ENCODE data around the gene MTREX.

Gene MTREX

DNA sequence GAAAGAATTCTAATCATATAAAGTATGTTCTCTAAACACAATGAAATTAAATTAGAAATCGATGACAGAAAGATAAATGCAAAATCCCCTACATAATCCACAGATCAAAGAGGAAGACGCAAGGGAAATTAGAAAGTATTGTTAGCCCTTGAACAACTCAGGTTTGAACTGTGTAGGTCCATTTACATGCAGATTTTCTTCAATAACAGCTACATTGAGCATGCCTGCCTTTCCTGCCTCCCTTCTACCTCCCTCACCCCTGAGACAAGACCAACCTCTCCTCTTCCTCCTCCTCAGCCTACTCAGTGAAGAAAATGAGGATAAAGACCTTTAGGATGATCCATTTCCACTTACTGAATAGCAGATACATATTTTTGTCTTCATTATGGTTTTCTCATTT lies 151.8 kb downstream of the MTREX start:
- Histone ChIP-seq H3K9me3 (ENCODE audit: control insufficient read depth, insufficient read depth, low read length) (no peaks in the 10 kb centered on the region), H3K36me3 (ENCODE audit: control insufficient read depth, insufficient read depth, low read length) (no peaks in the 10 kb centered on the region), H3K4me3 (ENCODE audit: low read length) (no peak overlapping the region), H3K4me1 (ENCODE audit: control insufficient read depth, insufficient read depth, low read length) (no peaks in the 10 kb centered on the region), H3K27ac (ENCODE audit: low read length) (no peak overlapping the region), H3K27me3 (ENCODE audit: control insufficient read depth, insufficient read depth, low read length) (no peaks in the 10 kb centered on the region)
- no peak for DNase-seq (ENCODE audit: low read depth, low spot score)
- no CpG with 5 or more reads among the region's 2 CpGs for WGBS (ENCODE audit: insufficient coverage, insufficient read length)

GRCh38 chr5:55463613-55464012 lies 155.8 kb downstream of the MTREX start:
- Histone ChIP-seq H3K27ac (ENCODE audit: low read length) (no peak overlapping the region), H3K36me3 (ENCODE audit: control insufficient read depth, insufficient read depth, low read length) (no peaks in the 10 kb centered on the region)

DNA sequence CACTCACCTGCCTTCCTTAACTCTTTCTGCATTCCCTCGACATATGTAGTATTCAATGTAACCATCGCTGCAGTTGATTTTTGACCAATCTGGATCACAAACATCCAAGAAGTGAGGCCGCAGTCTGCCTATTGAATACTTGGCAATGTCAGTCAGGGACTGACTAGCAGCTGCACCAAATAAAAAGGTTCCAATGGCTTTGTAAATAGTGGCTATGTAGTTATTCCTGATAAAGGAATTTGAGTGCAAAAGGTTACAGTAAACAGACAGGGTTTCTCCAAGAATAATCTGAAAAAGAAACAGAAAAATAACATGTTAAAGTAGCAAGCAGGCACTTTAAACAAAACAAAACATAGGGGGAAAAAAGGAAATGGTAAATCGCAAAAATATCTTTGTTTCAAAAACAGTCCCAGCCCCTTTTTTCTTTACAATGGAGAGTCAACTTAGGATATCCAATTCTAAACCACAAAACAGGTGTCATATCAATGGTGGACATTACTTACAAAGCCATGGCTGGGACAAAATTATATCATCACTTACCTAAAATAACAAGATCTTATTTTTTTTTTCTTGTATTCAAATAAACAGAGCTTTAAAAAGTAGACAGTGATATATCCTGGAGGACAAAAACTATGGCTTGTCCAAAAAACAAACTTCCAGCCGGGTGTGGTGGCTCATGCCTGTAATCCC lies 160.2 kb downstream of the MTREX start:
- H3K9me3 ChIP-seq (ENCODE audit: control insufficient read depth, insufficient read depth, low read length): no peaks in the 10 kb centered on the region
- no peaks in the 10 kb centered on the region for H3K4me1 ChIP-seq (ENCODE audit: control insufficient read depth, insufficient read depth, low read length)
- no CpG with 5 or more reads among the region's 5 CpGs for WGBS (ENCODE audit: insufficient coverage, insufficient read length)
- DNase-seq (ENCODE audit: low read depth, low spot score): no peak
- H3K36me3 ChIP-seq (ENCODE audit: control insufficient read depth, insufficient read depth, low read length): no peaks in the 10 kb centered on the region
- H3K27me3 ChIP-seq (ENCODE audit: control insufficient read depth, insufficient read depth, low read length): no peaks in the 10 kb centered on the region
- no peak overlapping the region for H3K4me3 ChIP-seq (ENCODE audit: low read length)
- no peak overlapping the region for H3K27ac ChIP-seq (ENCODE audit: low read length)

More at GRCh38 chr5:55463613-55464012, 155.8 kb downstream of the MTREX start:
- WGBS (ENCODE audit: insufficient coverage, insufficient read length): no CpG with 5 or more reads among the region's 3 CpGs
- H3K27me3 ChIP-seq (ENCODE audit: control insufficient read depth, insufficient read depth, low read length): no peaks in the 10 kb centered on the region
- no peak for DNase-seq (ENCODE audit: low read depth, low spot score)
- no peaks in the 10 kb centered on the region for H3K4me1 ChIP-seq (ENCODE audit: control insufficient read depth, insufficient read depth, low read length)
- no peak overlapping the region for H3K4me3 ChIP-seq (ENCODE audit: low read length)
- no peaks in the 10 kb centered on the region for H3K9me3 ChIP-seq (ENCODE audit: control insufficient read depth, insufficient read depth, low read length)

GRCh38 chr5:55469839-55470238 lies 162.1 kb downstream of the MTREX start:
- Histone ChIP-seq H3K4me1 (ENCODE audit: control insufficient read depth, insufficient read depth, low read length) (no peaks in the 10 kb centered on the region), H3K4me3 (ENCODE audit: low read length) (no peak overlapping the region), H3K27me3 (ENCODE audit: control insufficient read depth, insufficient read depth, low read length) (no peaks in the 10 kb centered on the region), H3K9me3 (ENCODE audit: control insufficient read depth, insufficient read depth, low read length) (no peaks in the 10 kb centered on the region), H3K36me3 (ENCODE audit: control insufficient read depth, insufficient read depth, low read length) (no peaks in the 10 kb centered on the region), H3K27ac (ENCODE audit: low read length) (no peak overlapping the region)
- DNase-seq (ENCODE audit: low read depth, low spot score): no peak

DNA sequence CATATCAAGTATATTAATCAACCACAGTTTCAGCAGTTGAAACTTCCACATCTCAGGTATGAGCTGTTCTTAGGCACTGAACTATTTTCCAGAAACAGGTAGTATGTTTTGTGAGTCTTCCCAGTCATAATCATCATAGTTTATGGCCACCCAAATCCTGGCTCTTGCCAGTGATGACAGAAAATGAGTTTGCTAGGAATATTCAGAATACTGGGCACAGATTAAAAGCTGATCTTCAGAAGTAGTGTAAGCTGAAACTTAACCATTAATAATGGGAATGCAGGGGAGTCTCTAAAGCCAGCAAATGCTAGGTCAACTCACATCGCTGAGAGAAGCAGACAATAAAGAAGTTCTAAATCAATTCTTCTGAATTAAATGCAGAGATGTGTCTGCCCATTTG lies 162.5 kb downstream of the MTREX start:
- H3K4me1 ChIP-seq (ENCODE audit: control insufficient read depth, insufficient read depth, low read length): no peaks in the 10 kb centered on the region
- no peak overlapping the region for H3K4me3 ChIP-seq (ENCODE audit: low read length)
- H3K27me3 ChIP-seq (ENCODE audit: control insufficient read depth, insufficient read depth, low read length): no peaks in the 10 kb centered on the region
- no peak overlapping the region for H3K27ac ChIP-seq (ENCODE audit: low read length)
- H3K36me3 ChIP-seq (ENCODE audit: control insufficient read depth, insufficient read depth, low read length): no peaks in the 10 kb centered on the region
- H3K9me3 ChIP-seq (ENCODE audit: control insufficient read depth, insufficient read depth, low read length): no peaks in the 10 kb centered on the region
- DNase-seq (ENCODE audit: low read depth, low spot score): no peak
- WGBS (ENCODE audit: insufficient coverage, insufficient read length): no CpG with 5 or more reads among the region's 1 CpG

DNA sequence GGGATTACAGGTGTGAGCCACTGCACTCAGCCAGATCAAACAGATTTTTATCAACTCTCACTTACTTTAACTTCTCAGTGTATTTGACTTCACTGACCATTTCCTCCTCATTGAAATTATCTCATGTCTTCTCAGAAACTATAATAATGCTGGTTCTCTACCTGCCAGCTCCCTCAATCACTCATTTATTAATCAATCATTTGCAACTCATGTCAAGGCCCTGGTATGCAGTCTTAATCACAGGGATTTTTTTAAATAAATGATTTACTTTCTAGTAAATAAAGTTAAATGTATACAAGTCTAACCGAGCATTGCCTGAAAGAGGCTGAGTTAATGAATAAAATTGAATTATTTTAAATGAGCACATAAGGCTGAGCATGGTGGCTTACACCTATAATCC lies 163.7 kb downstream of the MTREX start:
- WGBS (ENCODE audit: insufficient coverage, insufficient read length): no CpG with 5 or more reads among the region's 1 CpG
- Histone ChIP-seq H3K4me3 (ENCODE audit: low read length) (no peak overlapping the region), H3K4me1 (ENCODE audit: control insufficient read depth, insufficient read depth, low read length) (peaks cover under 1% of the 10 kb centered on the region; the same call in 1 of the 2 replicates), H3K27me3 (ENCODE audit: control insufficient read depth, insufficient read depth, low read length) (no peaks in the 10 kb centered on the region), H3K36me3 (ENCODE audit: control insufficient read depth, insufficient read depth, low read length) (no peaks in the 10 kb centered on the region), H3K27ac (ENCODE audit: low read length) (no peak overlapping the region), H3K9me3 (ENCODE audit: control insufficient read depth, insufficient read depth, low read length) (no peaks in the 10 kb centered on the region)
- no peak for DNase-seq (ENCODE audit: low read depth, low spot score)

DNA sequence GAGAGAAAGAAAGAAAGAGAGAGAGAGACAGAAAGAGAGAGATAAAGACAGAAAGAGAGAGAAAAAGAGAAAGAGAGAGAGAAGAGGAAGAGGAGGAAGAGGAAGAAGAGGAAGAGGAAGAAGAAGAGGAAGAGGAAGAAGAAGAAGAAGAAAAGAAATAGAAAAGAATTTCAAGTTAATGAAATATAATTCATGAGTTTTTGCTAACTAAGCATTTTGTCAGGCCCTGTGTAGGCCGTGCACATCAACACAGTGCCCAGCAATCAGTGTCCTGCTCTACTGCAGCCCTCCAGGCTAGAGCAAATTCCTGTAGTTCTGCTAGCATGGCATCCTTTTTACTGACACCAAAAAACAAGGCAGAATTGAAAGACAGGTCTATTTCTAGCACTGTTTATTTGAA lies 164.9 kb downstream of the MTREX start:
- Histone ChIP-seq H3K4me1 (ENCODE audit: control insufficient read depth, insufficient read depth, low read length) (peaks cover 1% of the 10 kb centered on the region; the same call in 1 of the 2 replicates), H3K27me3 (ENCODE audit: control insufficient read depth, insufficient read depth, low read length) (no peaks in the 10 kb centered on the region), H3K27ac (ENCODE audit: low read length) (no peak overlapping the region), H3K9me3 (ENCODE audit: control insufficient read depth, insufficient read depth, low read length) (no peaks in the 10 kb centered on the region), H3K36me3 (ENCODE audit: control insufficient read depth, insufficient read depth, low read length) (no peaks in the 10 kb centered on the region), H3K4me3 (ENCODE audit: low read length) (no peak overlapping the region)
- WGBS (ENCODE audit: insufficient coverage, insufficient read length): no CpG with 5 or more reads among the region's 1 CpG
- DNase-seq (ENCODE audit: low read depth, low spot score): no peak

All from iPS DF 6.9 (cell line).